CD1c-positive myeloid dendritic cell (primary cell): Measurements from ENCODE around the gene UNC45B.
"Not testable (repeated sequence)": the region's sequence is repeated elsewhere in the genome, so short reads cannot be mapped to it uniquely, and the experiment has no call there.

Source experiments
- DNase-seq: peaks from one replicate; pipeline ENCODE4 v3.0.0-alpha.2; 2016; ENCODE audit errors: extremely low spot score

The UNC45B gene, protein sequence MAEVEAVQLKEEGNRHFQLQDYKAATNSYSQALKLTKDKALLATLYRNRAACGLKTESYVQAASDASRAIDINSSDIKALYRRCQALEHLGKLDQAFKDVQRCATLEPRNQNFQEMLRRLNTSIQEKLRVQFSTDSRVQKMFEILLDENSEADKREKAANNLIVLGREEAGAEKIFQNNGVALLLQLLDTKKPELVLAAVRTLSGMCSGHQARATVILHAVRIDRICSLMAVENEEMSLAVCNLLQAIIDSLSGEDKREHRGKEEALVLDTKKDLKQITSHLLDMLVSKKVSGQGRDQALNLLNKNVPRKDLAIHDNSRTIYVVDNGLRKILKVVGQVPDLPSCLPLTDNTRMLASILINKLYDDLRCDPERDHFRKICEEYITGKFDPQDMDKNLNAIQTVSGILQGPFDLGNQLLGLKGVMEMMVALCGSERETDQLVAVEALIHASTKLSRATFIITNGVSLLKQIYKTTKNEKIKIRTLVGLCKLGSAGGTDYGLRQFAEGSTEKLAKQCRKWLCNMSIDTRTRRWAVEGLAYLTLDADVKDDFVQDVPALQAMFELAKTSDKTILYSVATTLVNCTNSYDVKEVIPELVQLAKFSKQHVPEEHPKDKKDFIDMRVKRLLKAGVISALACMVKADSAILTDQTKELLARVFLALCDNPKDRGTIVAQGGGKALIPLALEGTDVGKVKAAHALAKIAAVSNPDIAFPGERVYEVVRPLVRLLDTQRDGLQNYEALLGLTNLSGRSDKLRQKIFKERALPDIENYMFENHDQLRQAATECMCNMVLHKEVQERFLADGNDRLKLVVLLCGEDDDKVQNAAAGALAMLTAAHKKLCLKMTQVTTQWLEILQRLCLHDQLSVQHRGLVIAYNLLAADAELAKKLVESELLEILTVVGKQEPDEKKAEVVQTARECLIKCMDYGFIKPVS

DNA sequence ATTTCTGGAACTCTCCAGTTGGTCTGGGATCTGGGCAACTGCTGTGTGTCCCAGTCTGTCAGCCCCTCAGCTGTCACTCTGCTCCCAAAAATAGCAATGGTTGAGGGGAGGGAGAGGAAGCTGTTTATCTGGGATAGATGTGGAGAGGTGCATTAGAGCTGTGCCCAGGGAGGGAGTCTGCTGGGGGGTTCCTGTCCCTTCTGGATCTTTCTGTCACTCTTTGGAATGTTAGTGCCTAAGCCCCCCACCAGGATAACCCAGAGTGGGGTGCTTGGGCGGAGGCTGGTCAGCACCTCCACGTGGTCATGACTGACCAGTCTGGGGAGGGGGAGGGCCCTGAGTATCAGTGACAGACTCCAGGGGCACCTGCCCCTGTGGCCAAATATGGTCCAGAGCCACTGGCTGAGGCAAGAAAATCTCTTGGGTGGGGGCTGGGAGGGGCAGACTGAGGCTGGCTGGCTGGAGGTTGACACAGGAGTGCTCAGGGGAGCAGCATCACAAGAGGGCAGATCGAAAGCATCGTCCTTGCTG is at the start of gene UNC45B:
Gene UNC45B (plus strand): TSS at position 443 of the 531 bp plus-strand sequence. CDS start 447 bp downstream, outside the sequence.
- no peak for DNase-seq

DNA sequence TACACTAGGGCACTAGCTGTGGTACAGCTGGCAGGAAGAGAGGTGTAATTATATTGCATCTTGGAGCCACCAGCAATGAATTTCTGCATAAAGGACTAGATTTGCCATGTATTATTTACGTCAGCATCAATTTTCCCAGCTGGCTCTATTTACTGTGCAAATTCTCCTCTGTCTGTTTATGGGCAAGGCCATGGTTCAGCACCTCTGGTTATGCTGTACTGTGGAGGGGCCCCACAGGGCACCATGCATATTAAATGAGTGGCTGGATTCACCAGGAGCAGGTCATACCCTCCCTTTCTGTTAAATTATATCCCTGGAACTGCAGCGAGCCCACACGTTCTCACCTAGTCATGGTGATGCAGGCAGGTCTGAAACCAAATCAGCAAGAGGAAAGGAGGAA is 47.7 kb upstream of the UNC45B start:
- no peak for DNase-seq

DNA sequence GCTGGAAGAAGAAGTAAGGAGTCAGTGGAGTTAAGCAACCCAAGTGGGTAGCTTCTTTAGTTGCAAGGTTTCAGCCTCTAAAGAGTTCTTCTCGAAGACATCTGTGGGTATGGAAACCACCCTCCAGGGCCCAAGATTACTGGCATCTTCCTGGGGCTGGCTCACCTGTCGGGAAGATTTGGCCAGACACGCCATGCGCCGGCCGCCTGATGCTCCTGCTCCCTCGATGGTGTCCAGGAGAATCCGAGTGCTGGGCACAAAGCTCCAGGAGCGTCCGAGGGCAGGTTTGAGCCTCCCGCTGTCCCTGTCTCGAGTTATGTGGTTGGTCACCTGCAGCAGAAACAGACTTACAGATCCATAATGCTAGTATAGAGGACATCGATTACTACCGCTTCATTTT is 46.6 kb upstream of the UNC45B start:
- DNase-seq: no peak

DNA sequence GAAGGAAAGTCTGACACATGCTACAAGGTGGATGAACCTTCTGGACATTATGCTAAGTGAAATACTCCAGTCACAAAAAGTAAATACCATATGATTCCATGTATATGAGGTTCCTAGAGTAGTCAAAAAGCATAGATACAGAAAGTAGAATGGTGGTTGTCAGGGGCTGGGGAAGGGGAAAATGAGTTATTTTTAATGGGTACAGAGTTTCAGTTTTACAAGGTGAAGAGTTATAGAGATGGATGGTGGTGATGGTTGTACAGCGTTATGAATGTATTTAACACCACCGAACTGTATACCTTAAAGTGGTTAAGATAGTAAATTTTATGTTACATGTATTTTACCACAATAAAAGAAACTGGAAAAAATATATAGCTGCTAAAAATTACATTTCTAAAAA is 45.9 kb upstream of the UNC45B start:
- no peak for DNase-seq

DNA sequence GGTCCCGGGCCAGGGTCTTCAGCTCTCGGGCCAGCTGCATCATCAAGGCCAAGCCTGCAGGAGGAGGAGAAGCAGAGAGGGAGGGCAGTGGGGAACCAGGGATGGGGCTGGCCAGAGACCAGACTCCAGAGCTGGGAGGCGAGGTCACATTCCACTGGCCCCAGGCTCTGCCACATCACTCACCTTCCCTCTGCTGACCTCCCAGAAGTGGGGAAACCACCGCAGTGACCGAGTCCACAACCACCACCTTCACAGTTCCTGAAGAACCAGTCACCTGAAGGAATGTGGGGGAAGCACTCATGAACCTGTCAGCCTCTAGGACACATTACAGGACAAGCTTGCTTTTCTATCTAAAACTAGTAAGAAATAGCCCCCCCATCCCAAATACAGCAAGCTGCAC is 44.3 kb upstream of the UNC45B start:
- DNase-seq: no peak

DNA sequence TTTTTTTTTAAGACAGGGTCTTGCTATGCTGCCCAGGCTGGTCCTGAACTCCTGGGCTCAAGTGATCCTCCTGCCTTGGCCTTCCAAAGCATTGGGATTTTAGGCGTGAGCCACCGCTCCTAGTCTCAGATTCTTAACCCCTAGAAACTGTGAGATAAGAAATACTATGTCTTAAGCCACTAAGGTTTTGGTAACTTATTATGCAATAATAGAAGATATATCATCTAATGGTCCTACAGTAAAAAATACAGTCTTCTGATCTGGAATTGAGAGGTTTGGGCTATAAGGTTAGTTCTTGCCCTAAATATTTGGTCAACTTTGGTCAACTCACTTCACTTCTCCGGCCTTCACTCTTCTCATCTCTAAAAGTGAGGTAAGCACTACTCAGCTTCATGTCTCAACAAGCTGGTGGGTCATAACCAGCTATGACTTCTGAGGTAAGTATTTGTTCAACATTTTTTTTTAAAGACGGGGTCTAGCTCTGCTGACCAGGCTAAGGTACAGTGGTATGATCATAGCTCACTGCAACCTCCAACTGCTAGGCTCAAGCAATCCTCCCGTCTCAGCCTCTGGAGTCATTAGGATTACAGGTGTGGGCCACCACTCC is 42.7 kb upstream of the UNC45B start:
- no peak for DNase-seq

DNA sequence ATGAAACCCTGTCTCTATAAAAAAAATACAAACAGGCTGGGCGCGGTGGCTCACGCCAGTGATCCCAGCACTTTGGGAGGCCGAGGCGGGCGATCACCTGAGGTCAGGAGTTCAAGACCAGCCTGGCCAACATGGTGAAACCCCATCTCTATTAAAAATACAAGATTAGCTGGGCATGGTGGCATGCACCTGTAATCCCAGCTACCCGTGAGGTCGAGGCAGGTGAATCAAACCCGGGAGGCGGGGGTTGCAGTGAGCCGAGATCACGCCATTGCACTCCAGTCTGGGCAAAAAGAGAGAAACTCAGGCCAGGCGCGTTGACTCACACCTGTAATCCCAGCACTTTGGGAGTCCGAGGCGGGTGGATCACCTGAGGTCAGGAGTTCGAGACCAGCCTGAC is 36.8 kb upstream of the UNC45B start:
- DNase-seq: not testable (repeated sequence)

DNA sequence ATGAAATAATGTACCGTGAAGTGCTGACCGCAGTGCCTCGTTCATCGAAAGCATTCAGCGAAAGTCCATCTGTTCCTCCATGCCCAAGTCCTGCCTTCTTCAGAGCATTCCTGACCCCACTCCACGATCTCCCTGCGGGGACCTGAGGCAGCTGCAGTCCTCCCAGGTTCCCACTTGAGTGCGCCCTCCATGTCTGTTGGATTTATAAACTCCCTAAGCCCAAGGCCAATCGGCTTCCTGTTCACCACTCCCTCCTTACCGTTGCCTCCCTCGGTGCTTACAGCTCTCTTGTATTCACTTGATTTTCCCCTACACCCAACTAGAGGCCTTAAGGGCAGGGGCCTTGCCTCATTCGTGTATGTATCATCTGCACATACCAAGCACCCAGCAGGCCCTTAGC is 30.8 kb upstream of the UNC45B start:
- no peak for DNase-seq

DNA sequence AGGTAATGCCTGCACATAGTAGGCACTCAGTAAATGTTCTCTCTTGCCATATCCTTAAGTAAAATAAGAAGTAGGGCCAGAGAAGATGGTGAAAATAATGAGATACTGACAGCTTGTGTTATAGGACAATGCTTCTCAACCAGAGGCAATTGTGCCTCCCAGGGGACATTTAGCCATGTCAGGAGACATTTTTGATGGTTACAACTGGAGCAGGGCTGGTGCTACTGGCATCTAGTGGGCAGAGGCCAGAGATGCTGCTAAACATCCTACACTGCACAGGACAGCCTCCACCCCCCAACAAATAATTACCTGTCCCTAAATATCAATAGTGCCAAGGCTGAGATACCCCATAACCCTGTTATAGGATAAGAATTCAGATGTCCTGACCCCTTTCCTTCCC is 29.6 kb upstream of the UNC45B start:
- peak; percentile 13 for DNase-seq

DNA sequence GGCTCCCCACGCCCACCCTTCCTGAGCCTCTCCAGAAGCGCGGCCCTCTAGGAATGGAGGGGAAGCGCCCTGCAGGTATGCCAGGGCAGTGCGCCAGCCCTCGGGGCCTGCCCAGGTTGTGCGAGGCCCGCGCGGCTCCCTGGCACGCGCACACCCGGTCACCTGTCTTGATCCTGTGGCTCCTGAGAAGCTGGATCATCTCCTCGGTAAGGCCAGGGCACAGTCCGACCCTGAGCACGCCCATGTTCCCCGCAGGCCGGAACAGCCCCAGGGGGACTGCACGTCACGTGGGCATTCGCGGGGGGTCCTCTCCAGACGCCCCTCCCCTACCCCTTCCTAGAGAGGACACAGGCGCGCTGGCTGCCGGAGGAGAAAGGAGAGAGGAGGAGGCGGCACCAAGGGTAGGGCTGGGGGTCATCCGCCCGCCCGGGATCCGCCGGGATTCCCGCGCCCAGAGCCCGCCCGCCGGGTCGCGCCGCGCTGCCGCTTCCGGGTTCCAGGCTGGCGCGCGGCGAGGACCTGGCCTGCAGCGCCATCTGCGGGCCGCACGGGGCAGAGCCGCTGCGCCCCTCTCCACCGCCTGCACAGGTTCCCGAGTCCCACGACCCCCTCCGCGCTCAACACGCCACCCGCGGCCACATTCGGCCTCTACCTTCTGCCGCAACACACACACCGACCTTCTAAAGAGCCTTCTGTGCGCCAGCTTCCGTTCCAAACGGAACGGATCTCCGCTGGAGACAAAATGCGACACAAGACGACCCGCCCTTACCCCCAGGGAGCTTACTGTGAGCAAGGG is 28.0 kb upstream of the UNC45B start, which contains the start of gene RAD51D:
Gene RAD51D (minus strand): TSS at position 491 of the 796 bp plus-strand sequence. CDS start 247 bp downstream, at position 244.
- peak; percentile 87 for DNase-seq

DNA sequence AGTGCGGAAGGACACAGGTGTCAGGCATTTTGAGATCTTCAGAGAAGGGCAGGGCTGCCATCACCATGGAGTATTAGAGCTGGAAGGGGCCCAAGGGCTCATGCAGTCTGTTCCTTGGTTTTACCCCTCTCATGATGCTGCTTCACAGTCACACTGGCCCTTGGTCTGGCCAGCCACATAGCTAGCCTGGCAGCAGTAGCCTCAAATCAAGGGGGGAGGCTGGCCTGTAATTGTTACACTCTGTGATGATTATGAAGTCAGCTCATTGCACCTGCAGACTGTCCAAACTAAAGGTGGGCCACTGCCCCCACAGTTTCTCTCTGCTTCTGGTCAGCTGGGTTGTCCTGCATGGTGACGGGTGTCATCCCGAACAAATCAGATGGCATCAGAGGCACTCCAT is 26.3 kb upstream of the UNC45B start, which contains the start of gene FNDC8:
Gene FNDC8 (plus strand): TSS at position 301 of the 400 bp plus-strand sequence. CDS start 79 bp downstream, at position 380.
- no peak for DNase-seq

DNA sequence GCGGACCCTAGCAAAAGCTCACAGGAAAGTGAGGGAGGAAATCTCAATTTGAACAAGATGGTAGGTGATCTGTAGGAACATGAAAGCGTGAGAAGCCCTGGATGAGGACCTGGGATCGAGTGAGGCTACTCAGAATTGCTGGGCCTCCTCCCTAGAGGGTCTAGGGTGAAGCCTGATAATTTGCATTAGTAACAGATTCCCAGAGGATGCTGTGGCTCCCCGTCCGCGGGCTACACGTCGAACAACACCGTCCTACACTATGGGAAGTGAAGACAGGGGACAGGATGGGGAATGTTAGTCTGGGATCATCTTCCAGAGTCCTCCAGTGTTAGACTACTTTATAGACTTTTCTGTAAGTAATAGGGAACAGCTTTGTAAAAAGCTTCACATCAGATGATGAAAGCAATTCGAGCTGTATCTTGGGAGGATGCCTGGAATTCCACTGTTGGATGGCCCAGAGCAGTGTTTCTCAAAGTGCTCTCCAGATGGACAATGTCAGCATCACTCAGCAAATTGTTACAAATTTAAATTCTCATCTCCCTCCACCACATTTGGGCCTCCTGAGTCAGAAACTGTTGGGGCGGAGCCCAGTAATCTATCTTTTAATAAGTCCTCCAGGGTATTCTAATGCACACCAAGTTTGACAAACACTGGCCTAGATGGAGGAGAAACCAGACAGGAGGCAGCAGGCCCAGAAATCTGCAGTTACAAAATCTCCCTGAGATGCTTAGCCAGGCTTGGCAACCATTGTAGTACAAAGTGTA is 19.7 kb upstream of the UNC45B start:
- DNase-seq: no peak

DNA sequence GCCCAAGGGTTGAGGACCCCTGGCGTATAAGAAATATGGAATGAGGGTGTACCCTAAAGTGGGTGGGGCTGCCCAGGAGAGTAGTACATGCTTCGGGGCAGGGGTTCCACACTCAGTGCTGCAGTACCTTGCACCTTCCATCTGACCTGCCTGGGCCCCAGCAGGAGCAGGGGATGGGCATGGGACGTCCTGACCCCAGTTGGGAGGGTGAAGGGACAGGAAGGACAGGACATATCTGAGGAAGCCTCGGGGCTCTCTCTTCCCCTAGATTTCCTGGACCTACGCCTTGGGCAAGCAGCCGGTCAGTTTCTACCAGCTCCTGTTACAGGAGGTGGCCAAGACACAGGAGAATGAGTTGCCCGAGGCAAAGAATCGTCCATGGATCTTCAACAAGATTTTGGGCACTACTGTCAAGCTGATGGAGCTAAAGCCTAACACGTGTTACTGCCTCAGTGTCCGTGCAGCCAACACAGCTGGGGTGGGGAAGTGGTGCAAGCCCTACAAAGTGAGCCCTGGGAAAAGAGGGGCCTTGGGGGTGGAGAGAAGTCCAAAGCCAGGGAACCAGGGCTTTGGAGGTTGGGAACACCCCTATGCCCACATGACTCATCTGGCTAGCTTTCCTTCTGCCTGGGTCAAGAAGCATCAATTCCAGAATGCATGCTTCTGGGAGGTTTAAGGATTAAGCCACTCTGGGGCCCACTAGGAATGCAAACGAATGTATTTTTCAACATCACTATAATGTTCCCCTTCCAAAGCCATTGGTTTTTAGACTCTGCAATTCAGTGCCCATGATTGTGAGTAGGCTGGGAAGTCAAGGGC is 18.3 kb upstream of the UNC45B start:
- no peak for DNase-seq

DNA sequence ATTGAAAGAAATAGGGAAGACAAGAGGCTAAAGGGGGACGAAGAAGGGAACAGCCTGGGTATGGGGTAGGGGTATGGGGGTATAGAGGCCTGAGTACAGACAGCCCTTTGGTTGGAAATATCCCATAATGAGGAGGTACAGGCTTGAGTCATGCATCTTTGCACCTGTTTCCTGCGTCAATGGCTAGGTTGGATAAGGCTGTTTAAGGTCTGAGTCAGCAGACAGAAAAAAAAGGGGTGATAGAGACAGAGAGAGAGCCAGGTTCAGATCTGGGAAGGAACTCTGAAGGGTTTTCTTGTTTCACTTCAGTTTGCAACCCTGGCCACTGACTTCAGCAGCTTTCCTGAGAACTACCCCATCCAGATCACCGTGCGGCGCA is 17.7 kb upstream of the UNC45B start:
- DNase-seq: no peak

DNA sequence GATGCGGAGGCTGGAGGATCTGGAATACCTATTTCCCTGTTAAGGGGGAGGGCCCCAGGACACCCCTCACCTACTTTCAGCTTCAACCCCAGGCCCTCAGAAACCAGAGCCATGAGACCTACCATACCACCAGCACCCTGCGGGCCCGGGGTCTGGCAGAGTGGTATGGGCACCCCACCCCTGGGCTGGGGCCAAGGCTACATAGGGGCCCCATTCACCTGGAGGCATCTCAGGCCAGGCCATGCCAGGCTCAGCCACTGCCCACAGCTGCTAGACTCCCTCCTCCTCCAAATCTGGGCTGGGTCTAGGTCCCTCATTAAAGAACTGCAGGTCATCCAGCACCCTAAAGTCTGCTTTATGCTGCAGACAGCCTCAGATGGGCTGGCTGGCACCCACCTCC is 17.2 kb upstream of the UNC45B start:
- no peak for DNase-seq

DNA sequence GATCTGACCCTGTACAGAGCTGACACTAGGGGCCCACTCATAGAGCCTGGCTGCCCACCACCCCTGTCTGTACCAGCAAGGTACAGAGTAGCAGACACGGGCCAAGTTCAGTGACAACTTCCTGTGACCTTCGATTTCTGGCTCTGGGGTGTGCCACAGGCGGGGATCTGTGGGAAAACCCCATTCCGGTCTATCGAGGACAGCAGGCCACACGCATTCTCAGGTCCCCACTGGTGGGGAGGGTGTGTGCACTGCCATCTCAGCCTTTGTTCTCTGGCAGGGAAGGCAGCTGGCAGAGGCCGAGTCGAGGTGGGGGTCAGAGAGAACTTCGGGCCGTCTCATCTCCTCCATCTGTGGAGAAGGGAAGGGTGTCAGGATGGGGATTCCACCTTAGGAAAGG is 15.5 kb upstream of the UNC45B start:
- DNase-seq: no peak

DNA sequence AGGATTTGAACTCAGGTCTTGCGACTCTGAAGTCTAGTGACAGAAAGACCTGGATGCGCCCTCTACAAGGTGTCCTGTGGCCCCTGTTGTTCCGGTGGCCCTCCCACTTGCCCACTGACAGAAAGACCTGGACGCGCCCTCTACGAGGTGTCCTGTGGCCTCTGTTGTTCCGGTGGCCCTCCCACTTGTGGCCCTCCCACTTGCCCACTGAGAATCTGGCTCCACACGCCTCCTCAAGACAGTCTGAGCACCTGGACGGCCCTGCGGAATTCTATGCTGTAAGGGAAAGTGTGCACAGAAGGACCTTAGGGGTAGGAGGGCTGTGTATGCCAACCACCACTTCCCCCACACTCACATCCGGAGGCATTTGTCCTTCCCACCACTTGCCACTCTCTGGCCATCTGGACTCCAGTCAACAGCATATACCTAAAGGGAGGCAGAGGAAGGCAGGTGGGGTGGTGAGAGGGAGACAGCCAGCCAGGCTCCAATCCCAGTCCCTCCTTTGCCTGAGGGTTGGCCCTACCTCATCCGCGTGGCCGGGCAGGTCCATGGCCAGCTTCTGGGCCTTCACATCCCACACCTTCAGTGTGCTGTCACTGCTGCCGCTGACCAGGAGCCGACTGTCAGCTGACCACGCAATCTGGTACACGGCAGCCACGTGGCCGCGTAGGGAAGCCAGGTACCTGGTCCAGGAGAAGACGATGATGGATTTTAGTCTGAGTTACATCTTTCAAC is 14.6 kb upstream of the UNC45B start:
- DNase-seq: no peak

DNA sequence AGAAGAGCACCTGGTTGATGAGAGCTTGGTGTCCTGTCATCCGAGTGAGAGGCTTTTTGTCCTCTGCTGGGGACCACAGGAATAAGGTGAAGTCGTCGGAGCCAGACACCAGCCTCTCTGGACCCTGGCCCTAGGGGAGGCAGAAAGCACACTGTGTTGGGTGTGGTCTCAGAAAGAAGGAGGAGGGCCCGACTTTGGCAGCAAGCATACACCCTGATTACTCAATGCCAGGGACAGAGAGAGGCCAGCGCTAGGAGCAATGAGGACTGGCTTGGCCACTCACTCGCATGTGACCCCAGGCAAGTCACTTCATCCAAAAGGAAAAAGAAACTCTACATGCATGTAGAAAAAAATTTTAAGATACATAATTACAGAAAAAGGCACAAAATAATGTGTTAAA is 12.3 kb upstream of the UNC45B start:
- no peak for DNase-seq

DNA sequence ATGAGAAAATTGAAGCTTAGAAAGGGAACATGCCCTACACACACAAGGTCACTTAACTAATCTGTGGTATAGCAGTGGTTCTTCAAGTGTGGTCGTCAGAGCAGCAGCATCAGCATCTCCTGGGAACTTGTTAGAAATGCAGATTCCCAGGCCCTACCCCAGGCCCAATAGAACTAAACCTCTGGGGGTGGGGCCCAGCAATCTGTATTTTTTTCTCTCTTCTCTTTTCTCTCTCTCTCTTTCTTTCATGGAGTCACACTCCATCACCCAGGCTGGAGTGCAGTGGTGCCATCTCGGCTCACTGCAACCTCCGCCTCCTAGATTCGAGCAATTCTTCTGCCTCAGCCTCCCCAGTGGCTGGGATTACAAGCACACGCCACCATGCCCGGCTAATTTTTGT is 9.4 kb upstream of the UNC45B start:
- no peak for DNase-seq
